Fibroblast of skin of back (primary cell): ENCODE results near the gene CCL18. TPM values are rescaled to one million over a fixed set of nuclear protein-coding genes. Genes with fewer than 3 reads are reported as not detected.
"Not testable (repeated sequence)": the region's sequence is repeated elsewhere in the genome, so short reads cannot be mapped to it uniquely, and the experiment has no call there.

ENCODE experiments used
- DNase-seq: peaks from one replicate; pipeline ENCODE4 v3.0.0-alpha.2; 2013
- polyA plus RNA-seq, 2 experiments: library from polyadenylated mRNA; unstranded; fragments of 120-200 nt; gene quantifications; one replicate each; pipeline ENCODE4 v1.2.1, GENCODE V29; 2013; ENCODE audit not compliant: insufficient read length in 2 of 2

The CCL18 gene
- not detected for polyA plus RNA-seq (2013, experiment 1 of 2; ENCODE audit: insufficient read length)
- polyA plus RNA-seq (2013, experiment 2 of 2; ENCODE audit: insufficient read length), result not detected

- no peak for DNase-seq
Measured at GRCh38 chr17:36063786-36064541, at the start of gene CCL18. TSS of gene CCL18 (plus strand) at chr17:36064272. CDS start at chr17:36064343, 71 bp downstream.

DNA sequence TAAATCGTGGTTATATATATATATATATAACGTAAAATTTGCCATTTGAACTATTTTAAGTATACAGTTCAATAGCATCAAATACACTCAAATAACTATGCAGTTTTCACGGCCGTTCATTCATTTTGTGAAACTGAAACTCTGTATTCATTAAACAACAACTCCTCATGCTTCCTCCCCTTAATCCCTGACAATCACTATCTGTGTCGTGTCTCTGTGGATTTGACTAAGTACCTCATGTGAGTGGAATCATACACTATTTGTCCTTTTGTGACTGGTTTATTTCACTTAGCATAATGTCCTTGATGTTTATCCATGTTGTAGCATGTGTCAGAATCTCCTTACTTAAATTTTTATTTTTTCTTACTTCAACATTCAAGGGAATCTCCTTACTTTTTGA is 49.1 kb upstream of the CCL18 start:
- DNase-seq, result no peak

- not testable (repeated sequence) for DNase-seq
Measured at GRCh38 chr17:36015895-36016294, 48.2 kb upstream of the CCL18 start.

DNA sequence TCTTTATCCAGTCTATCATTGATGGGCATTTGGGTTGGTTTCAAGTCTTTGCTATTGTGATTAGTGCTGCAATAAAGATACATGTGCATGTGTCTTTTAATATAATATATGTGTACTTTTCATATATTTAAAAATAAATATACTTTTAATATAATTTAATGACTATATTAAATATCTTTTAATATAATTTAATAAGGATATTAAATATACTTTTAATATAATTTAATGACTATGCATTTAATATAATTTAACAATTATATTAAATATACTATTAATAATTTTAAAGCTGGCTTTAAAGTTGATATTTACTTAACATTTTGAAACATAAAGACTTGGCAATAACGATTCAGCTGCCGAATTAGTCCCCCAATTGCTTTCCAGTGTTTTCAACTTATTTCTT is 47.5 kb upstream of the CCL18 start:
- no peak for DNase-seq

GRCh38 chr17:36017799-36018198 is 46.3 kb upstream of the CCL18 start, which contains the start of gene CCL23:
TSS of gene CCL23 (minus strand) at chr17:36017972. CDS start at chr17:36017897, 75 bp downstream.
- DNase-seq, result no peak

DNA sequence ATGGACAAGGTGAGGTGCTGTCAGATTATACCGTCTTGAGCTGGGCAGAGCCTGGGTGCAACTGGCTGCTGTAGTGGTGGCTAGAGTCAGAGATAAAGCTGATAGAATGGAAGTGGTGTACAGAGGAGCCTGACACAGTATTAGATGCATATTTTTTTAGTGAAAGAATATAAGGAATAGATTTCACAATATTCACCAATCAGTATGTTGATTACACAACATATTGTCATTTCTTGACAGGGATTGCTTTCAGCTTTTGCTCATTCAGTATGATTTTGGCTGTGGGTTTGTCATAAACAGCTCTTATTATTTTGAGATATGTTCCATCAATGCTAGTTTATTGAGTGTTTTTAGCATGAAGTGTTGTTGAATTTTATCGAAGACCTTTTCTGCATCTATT is 44.6 kb upstream of the CCL18 start:
- no peak for DNase-seq

GRCh38 chr17:36024106-36024869 is 39.8 kb upstream of the CCL18 start:
- DNase-seq, result no peak

- DNase-seq, result no peak
Measured at GRCh38 chr17:36027761-36028160, 36.3 kb upstream of the CCL18 start.

GRCh38 chr17:36030956-36031355 is 33.1 kb upstream of the CCL18 start:
- no peak for DNase-seq

- no peak for DNase-seq
Measured at GRCh38 chr17:36034127-36034526, 29.9 kb upstream of the CCL18 start.

DNA sequence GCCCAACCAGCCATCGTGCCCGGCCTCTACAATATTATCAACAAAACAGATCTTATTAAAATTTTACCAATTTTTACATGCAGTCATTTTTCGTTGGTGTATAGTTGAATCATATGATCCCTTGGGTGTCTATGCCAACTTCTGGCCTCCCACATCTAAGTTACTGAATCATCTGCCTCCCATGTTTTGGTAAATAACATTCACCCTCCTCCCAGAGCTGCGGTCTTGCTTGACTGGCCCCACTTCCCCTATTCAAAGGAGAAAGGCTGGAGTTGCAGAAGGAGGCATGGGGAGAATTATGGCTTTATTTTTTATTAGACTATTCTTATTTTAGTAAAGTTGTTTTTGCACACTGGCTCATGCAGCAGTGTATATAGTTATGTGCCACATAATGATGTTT is 27.8 kb upstream of the CCL18 start:
- DNase-seq, result no peak

DNA sequence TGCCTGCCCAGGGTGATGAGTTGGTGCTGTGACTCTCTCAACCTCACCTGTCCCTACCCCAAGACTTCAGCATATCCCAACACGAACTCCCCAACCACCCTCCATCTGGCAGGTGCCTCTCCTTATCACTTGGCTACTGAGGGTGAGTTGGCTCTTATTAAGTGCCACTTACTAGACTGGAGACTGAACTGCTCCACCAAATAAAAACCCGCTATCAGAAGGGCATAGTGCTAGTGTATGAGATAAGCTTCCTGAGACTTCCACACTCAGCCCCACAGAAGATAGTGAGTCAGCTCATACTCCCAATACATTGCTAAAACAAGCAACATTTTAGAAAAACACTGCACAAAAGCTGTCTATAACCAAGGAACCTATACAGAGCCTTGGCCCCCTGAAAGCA is 16.0 kb upstream of the CCL18 start:
- DNase-seq, result no peak

- no peak for DNase-seq
Measured at GRCh38 chr17:36049643-36050042, 14.4 kb upstream of the CCL18 start.

DNA sequence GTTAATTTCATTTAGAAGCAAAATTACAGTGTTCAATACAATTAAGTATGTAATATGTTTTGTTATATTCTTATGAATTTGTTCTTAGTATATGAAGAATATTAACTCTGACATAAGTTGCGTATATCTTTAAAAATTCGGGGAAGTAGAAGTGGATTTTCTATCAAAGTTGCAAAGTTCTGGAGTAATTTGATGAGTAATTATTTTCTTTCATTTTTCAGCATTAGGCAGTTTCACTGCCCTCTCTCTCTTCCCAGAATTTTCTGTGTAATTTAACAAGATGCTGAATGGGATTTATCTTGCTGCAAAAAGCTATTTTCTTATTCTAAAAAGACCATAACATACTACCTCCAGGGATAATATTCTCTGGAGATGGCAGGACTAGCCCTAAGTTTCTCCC is 8.9 kb upstream of the CCL18 start:
- no peak for DNase-seq

GRCh38 chr17:36055921-36056520 is 8.1 kb upstream of the CCL18 start:
- no peak for DNase-seq

- DNase-seq, result no peak
Measured at GRCh38 chr17:36057911-36058310, 6.2 kb upstream of the CCL18 start.

- DNase-seq, result no peak
Measured at GRCh38 chr17:36059406-36059805, 4.7 kb upstream of the CCL18 start.

- no peak for DNase-seq
Measured at GRCh38 chr17:36060816-36061215, 3.3 kb upstream of the CCL18 start.

DNA sequence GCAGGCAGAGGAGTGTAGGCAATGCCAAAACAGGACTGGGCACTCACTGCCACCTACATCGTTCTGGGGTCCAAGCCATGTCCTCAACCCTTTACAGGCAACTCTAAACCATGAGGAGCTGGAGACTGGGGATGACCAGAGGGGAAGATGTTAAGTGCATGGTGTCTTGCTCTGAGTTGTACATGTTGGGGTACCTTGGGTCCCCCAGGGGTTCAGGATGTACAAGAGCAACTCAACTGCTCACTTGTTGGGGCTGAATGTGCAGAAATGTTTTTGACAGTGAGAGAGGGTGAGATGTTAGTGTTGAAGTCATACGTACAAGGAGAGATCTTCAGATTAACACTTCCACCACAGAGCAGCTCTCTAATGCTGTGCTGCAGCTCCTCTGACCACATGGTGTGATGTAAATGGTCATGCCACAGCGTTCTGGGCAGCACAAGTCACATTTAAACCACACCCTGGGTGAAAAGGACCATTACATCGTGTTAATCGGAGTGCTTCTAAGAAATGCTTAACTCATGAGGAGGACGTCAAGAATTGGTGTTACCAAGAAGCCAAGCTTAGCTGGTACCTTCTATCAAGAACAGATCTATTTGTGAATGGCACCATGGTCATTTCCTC is 2.4 kb downstream of the CCL18 start:
- DNase-seq, result no peak

GRCh38 chr17:36068524-36068923 is 4.5 kb downstream of the CCL18 start:
- no peak for DNase-seq

DNA sequence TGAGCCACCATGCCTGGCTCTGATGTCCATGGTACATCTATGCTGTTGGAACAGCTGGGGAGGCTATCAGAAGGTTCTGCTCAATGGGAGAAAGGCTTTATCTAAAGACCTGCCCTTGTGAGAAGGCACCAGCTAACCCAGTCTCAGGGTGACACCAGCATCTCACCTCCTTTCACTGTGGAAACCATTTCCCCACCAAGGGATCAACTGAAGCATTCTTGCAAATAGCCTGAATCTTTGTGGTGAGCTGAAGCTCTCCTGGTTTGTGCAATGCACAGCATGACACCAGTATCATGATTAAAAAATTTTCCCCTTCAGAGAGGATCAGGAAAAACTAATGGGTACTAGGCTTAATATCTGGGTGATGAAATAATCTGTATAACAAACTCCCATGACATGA is 5.1 kb downstream of the CCL18 start:
- DNase-seq, result no peak

DNA sequence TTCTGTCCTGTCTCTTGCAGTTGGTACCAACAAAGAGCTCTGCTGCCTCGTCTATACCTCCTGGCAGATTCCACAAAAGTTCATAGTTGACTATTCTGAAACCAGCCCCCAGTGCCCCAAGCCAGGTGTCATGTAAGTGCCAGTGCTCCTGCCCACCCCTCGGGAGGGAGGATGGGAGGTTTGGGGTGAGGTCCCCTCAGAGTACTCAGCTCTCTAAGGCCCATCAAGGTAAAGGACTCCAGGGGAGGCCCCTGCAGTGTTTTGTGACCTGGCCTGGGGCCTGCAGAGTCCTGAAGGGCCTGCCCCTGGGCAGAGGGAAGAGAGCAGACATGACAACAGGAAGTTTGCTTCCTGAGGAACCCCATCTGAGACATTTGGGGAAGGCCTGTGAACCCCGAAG is 6.4 kb downstream of the CCL18 start:
- no peak for DNase-seq

GRCh38 chr17:36071751-36072150 is 7.7 kb downstream of the CCL18 start:
- DNase-seq, result no peak
